ES-I3 (cell line): ENCODE data around the gene METTL9.

Experiments used
- H3K36me3 ChIP-seq: 2 replicates; pipeline ENCODE4 v1.6.1; 2013; ENCODE audit warnings: mild to moderate bottlenecking, low read length, control low read depth, moderate library complexity; ENCODE audit not compliant: insufficient read depth
- H3K4me1 ChIP-seq: 2 replicates; pipeline ENCODE4 v1.6.1; 2013; ENCODE audit warnings: mild to moderate bottlenecking, control low read depth, low read length; ENCODE audit not compliant: insufficient read depth
- H3K9ac ChIP-seq: 2 replicates; pipeline ENCODE4 v1.6.1; 2013; ENCODE audit warnings: low read depth, mild to moderate bottlenecking, low read length, moderate library complexity
- H3K9me3 ChIP-seq: 2 replicates; pipeline ENCODE4 v1.6.1; 2013; ENCODE audit warnings: mild to moderate bottlenecking, low read length, moderate library complexity; ENCODE audit not compliant: control insufficient read depth, insufficient read depth

METTL9 gene

GRCh38 chr16:21611198-21611555 lies 11.8 kb downstream of the METTL9 start:
- Histone ChIP-seq H3K9ac (no peak overlapping the region), H3K36me3 (no peaks in the 10 kb centered on the region), H3K9me3 (no peaks in the 10 kb centered on the region), H3K4me1 (peaks cover 32% of the 10 kb centered on the region)

DNA sequence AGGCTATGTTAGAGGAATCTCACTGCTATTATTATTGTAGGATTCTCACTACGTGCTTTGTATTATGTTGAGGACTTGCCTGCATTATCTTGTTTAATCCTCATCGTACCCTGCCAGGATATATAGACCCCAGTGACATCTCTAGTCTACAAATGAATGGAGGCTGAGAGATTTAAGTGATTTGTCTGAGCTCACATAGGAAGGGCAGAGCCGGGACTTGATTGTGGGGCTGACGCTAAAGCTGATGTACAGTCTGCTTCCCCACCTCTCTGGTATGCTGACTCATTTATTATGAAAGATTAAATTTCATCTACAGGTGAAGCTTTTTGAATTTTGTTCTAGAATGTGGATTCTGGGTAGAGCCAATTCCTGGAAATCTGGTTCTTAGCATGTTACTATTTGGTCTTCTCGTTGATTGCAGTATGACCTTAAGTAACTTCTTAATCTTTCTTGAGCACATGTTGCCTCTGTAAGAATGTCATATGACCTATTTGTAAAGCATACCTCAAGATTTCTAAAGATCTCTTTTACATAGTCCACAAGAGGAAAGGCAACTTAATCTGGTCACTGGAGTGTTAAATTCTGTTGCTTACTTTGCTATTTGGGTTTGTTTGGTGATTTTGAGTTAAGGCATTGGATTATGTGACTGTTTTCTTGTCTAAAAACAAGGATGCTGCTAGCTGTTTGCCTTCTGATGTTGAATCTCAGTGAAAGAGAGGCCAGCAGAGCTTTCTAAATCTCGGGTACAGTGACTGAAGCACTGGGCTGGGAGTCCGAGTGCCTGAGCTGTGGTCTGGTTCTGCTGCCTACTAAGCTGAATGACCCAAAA lies 12.4 kb downstream of the METTL9 start:
- Histone ChIP-seq H3K9ac (no peak overlapping the region), H3K4me1 (peaks cover 32% of the 10 kb centered on the region)

DNA sequence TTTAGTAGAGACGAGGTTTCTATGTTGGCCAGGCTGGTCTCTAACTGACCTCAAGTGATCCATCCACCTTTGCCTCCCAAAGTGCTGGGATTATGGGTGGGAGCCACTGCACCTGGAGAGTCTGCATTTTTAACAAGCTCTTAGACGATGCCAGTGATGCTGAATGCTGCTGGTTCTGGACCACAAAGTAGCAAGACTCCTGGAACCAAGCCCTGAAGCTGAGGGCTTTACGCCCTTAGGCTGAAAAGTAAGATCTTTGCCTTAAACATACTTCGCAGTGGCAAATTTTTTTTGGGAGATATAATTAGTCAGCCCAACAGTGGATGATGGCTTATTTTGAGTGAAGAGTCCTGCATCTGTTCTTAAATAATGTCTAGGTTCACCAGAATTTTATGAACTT lies 14.0 kb downstream of the METTL9 start:
- Histone ChIP-seq H3K9me3 (no peaks in the 10 kb centered on the region), H3K36me3 (no peaks in the 10 kb centered on the region), H3K9ac (no peak overlapping the region), H3K4me1 (peaks cover 32% of the 10 kb centered on the region)

More for the DNA sequence above, 12.4 kb downstream of the METTL9 start:
- H3K36me3 ChIP-seq = no peaks in the 10 kb centered on the region
- H3K9me3 ChIP-seq = no peaks in the 10 kb centered on the region

GRCh38 chr16:21613781-21614180 lies 14.4 kb downstream of the METTL9 start:
- peaks cover 29% of the 10 kb centered on the region for H3K4me1 ChIP-seq
- no peaks in the 10 kb centered on the region for H3K36me3 ChIP-seq
- no peaks in the 10 kb centered on the region for H3K9me3 ChIP-seq
- H3K9ac ChIP-seq = no peak overlapping the region

DNA sequence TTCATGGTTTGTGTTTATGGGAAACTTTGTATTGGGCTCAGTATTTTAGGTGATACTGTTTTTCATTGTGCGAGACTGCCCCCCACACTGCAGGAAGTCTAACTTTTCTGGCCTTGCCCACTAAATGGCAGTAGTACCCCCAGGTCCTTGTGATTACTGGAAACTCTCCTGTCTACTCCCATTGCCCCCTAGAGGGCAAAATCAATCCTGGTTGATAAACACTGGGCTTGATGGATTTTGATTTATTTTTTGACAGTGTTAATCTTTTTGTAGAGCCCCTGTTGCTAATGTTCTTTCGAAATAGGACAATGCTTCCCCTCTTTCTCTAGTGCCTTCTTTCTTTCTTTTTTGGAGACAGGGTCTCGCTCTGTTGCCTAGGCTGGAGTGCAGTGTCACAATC lies 15.5 kb downstream of the METTL9 start:
- H3K36me3 ChIP-seq = no peaks in the 10 kb centered on the region; the same call in 1 of the 2 replicates
- no peaks in the 10 kb centered on the region for H3K9me3 ChIP-seq
- H3K9ac ChIP-seq = no peak overlapping the region
- peaks cover 17% of the 10 kb centered on the region for H3K4me1 ChIP-seq

- Histone ChIP-seq H3K4me1 (no peaks in the 10 kb centered on the region), H3K9me3 (no peaks in the 10 kb centered on the region), H3K36me3 (peaks cover 4% of the 10 kb centered on the region; the same call in 1 of the 2 replicates)
These were observed 18.2 kb downstream of the METTL9 start for GRCh38 chr16:21617607-21618006.

GRCh38 chr16:21618281-21618680 lies 18.9 kb downstream of the METTL9 start:
- peaks cover 4% of the 10 kb centered on the region; the same call in 1 of the 2 replicates for H3K36me3 ChIP-seq
- no peaks in the 10 kb centered on the region for H3K9me3 ChIP-seq
- no peak overlapping the region for H3K9ac ChIP-seq
- no peaks in the 10 kb centered on the region for H3K4me1 ChIP-seq

More at GRCh38 chr16:21617607-21618006, 18.2 kb downstream of the METTL9 start:
- no peak overlapping the region for H3K9ac ChIP-seq

DNA sequence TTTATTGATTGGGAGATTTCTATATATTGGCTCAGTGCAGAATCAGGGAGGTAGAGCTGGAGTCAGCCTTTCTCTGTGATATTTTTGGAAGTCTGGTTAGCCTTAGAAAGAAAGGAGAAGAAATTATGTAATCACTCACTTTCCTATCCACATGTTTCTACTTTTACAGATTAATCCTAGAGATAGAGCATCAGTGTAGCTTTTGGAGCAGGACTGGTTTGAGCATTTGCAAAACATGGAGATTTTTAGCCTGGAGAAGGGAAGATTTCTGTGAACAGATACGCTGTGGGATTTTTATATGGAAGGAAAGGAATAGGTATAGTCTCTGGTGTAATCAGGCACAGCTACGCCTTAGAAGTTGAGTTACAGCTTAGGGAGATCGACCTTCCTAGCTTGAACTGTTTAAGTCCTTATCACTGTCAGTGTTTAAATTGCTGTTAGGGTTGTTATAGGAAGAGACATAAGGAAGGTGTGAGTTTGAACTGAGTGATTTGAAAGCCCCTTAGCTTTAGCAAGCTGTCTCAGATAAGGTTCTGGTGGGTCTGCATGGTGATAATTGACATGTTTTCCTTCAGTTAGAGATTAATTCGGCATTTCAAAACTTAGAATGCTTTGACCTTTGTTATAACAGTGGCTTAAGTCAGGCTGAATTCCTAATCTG lies 20.5 kb downstream of the METTL9 start:
- Histone ChIP-seq H3K4me1 (no peaks in the 10 kb centered on the region), H3K9me3 (no peaks in the 10 kb centered on the region), H3K9ac (no peak overlapping the region), H3K36me3 (peaks cover 4% of the 10 kb centered on the region; the same call in 1 of the 2 replicates)

DNA sequence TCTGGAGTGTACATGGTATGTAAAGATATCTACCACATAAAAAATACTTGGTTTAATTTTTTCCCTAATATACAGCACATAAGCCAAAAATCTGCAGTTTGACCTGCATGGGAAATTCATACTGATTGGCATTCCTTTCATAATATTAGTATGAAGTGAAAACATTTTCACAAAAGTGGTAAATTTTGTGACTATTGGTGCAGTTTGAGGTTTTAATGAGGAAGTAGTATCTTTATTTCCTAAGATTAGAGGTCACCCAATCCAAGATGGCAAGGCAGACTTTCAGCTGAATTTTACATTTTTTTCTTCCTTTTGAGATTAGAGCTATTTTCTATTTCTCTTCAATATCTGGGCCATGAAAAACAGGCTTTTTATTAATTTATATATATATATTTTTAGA lies 21.2 kb downstream of the METTL9 start:
- Histone ChIP-seq H3K9me3 (no peaks in the 10 kb centered on the region), H3K4me1 (no peaks in the 10 kb centered on the region), H3K9ac (no peak overlapping the region), H3K36me3 (peaks cover 7% of the 10 kb centered on the region; the same call in 1 of the 2 replicates)

DNA sequence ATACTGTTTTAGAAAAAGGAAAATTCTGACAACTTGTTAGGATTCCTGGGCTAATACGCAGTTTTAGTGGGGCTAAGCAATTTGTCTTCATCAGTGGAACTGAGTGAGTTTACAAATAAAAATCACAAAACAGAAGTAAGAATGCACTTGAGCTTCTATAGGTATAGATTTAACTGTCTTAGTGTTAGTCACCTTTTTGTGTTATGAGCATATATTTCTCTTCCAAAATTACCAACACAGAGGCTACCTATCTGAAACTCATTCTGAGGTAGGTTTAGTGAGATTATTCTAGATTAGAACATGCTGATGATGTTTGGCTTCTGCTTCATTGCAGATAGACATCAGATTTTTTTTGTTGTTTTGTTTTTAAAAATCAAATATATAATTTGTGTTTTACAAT lies 23.2 kb downstream of the METTL9 start:
- Histone ChIP-seq H3K9ac (no peak overlapping the region), H3K9me3 (no peaks in the 10 kb centered on the region), H3K4me1 (no peaks in the 10 kb centered on the region), H3K36me3 (peaks cover 7% of the 10 kb centered on the region; the same call in 1 of the 2 replicates)

GRCh38 chr16:21625026-21625425 lies 25.6 kb downstream of the METTL9 start:
- H3K36me3 ChIP-seq = peaks cover 6% of the 10 kb centered on the region; the same call in 1 of the 2 replicates
- H3K9ac ChIP-seq = no peak overlapping the region
- no peaks in the 10 kb centered on the region for H3K9me3 ChIP-seq
- no peaks in the 10 kb centered on the region for H3K4me1 ChIP-seq

DNA sequence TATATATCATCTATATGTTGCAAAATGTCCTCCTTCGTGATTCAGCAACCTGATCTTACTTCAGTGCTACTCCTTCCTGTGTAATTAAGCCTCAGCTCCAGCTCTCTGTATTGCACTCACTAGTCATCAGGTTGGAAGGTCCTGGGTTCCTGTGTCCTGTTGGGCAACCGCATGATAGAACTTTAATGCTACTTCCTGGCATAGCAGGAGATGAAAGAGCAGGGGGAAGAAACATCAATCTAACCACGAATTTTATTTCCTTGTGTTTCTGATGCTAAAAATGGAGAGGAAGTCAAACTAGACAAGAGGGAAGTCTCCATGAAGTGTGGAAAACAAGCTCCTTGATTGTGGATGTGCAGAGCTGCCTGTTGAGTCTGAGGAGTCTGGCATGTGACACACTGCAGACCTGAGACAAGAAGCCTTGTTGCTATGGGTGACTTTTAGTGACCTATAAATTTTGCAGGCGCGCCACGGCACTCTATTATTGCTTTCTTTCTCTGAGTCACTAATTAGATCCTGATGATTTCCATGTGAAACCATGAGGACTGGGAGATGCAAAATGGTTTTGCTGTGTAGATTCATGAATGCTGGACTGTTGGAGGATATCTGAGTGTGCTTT lies 27.4 kb downstream of the METTL9 start:
- Histone ChIP-seq H3K36me3 (peaks cover 3% of the 10 kb centered on the region; the same call in 1 of the 2 replicates), H3K4me1 (no peaks in the 10 kb centered on the region), H3K9me3 (no peaks in the 10 kb centered on the region), H3K9ac (no peak overlapping the region)

DNA sequence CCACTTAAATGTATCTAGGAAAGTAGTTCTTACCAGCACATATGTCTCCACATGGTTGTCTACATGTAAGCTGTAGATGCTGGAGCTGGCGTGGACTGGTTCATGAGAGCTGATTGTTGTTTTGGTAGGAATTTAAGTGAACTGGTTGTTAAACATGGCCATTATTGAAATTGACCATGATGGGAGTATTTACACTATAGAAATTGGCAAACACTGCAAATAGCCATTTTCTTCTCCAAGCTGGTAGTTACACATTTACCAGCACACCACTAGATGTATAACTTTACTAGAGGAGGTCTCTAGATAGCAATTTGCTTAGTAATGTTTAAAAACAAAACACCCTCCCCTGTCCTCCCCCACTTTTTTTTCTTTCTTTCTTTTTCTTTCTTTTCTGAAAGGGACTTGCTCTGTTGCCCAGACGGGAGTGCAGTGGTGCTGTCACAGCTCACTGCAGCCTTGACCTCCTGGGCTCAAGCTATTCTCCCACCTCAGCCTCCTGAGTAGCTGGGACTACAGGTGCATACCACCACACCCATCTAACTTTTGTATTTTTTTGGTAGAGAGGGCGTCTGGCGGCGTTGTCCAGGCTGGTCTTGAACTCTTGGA lies 28.8 kb downstream of the METTL9 start:
- Histone ChIP-seq H3K9ac (no peak overlapping the region), H3K9me3 (no peaks in the 10 kb centered on the region), H3K4me1 (no peaks in the 10 kb centered on the region), H3K36me3 (peaks cover 3% of the 10 kb centered on the region; the same call in 1 of the 2 replicates)

DNA sequence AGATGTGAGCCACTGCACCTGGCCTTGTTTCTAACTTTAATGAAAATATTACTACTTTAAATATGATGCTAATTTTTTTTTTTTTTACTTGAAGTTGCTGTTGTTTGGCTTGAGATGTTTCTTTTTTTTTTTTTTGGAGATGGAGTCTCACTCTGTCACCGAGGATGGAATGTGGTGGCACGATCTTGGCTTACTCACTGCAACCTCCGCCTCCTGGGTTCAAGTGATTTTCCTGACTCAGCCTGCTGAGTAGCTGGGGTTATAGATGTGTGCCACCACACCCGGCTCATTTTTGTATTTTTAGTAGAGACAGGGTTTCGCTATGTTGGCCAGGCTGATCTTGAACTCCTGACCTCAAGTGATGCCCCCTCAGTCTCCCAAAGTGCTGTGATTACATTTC lies 29.4 kb downstream of the METTL9 start:
- Histone ChIP-seq H3K9me3 (no peaks in the 10 kb centered on the region), H3K36me3 (peaks cover 3% of the 10 kb centered on the region; the same call in 1 of the 2 replicates), H3K4me1 (no peaks in the 10 kb centered on the region), H3K9ac (no peak overlapping the region)
